ENCODE measurements around the gene MAP1LC3B.

MAP1LC3B gene

GRCh38 chr16:87412371-87412995 is 20.3 kb downstream of the MAP1LC3B start:
- no peak for DNase-seq (ENCODE audit: low read depth in 1 of 2, low spot score in 1 of 2)
- Histone ChIP-seq H3K27me3 (ENCODE audit: insufficient read depth, poor library complexity, severe bottlenecking) (no peaks in the 10 kb centered on the region), H3K4me3 (replicated peaks; ENCODE audit: insufficient read depth, low read length) (no peak overlapping the region), H3K27ac (replicated peaks) (no peak overlapping the region)
- TF ChIP-seq GABPA (IDR thresholded peaks at IDR 0.05; ENCODE audit: low read depth) (no peak), SPI1 (IDR thresholded peaks at IDR 0.05; ENCODE audit: borderline replicate concordance, low read depth) (no peak), POLR2AphosphoS5 (IDR thresholded peaks at IDR 0.05; ENCODE audit: low read depth) (no peak), CTCF (IDR thresholded peaks at IDR 0.05; ENCODE audit: insufficient read depth, low read length) (no peak)
- TF ChIP-seq, protein P1, sequence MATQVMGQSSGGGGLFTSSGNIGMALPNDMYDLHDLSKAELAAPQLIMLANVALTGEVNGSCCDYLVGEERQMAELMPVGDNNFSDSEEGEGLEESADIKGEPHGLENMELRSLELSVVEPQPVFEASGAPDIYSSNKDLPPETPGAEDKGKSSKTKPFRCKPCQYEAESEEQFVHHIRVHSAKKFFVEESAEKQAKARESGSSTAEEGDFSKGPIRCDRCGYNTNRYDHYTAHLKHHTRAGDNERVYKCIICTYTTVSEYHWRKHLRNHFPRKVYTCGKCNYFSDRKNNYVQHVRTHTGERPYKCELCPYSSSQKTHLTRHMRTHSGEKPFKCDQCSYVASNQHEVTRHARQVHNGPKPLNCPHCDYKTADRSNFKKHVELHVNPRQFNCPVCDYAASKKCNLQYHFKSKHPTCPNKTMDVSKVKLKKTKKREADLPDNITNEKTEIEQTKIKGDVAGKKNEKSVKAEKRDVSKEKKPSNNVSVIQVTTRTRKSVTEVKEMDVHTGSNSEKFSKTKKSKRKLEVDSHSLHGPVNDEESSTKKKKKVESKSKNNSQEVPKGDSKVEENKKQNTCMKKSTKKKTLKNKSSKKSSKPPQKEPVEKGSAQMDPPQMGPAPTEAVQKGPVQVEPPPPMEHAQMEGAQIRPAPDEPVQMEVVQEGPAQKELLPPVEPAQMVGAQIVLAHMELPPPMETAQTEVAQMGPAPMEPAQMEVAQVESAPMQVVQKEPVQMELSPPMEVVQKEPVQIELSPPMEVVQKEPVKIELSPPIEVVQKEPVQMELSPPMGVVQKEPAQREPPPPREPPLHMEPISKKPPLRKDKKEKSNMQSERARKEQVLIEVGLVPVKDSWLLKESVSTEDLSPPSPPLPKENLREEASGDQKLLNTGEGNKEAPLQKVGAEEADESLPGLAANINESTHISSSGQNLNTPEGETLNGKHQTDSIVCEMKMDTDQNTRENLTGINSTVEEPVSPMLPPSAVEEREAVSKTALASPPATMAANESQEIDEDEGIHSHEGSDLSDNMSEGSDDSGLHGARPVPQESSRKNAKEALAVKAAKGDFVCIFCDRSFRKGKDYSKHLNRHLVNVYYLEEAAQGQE (IDR thresholded peaks at IDR 0.05; ENCODE audit: insufficient replicate concordance, low read depth): no peak

DNA sequence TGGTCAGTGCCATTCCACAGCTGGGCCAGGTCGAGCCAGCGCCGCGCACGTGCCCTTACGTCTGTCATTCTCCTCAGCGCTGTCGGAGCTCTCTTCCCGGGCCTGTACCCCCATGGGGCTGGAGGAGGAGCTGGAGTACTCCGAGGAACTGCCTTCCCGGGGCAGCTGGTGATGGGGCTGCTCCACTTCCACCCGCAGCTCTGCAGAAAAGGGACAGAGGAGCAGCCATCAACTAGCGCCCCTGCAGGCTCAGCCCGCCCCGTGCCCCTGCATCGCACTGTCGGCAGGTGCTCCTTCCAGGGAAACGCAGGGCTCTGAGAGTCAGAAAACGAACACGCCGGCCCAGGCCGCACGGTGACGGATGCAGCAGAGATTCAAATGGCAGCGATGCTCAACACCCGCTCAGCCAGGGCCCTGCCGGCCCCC is 20.9 kb downstream of the MAP1LC3B start:
- DNase-seq (ENCODE audit: low read depth in 1 of 2, low spot score in 1 of 2): no peak
- Histone ChIP-seq H3K27ac (replicated peaks) (no peak overlapping the region), H3K27me3 (ENCODE audit: insufficient read depth, poor library complexity, severe bottlenecking) (no peaks in the 10 kb centered on the region), H3K4me3 (replicated peaks; ENCODE audit: insufficient read depth, low read length) (no peak overlapping the region)
- TF ChIP-seq GABPA (IDR thresholded peaks at IDR 0.05; ENCODE audit: low read depth): no peak
- no peak for TF ChIP-seq SPI1 (IDR thresholded peaks at IDR 0.05; ENCODE audit: borderline replicate concordance, low read depth)
- TF ChIP-seq, protein P1 (IDR thresholded peaks at IDR 0.05; ENCODE audit: insufficient replicate concordance, low read depth): no peak
- no peak for TF ChIP-seq CTCF (IDR thresholded peaks at IDR 0.05; ENCODE audit: insufficient read depth, low read length)
- TF ChIP-seq POLR2AphosphoS5 (IDR thresholded peaks at IDR 0.05; ENCODE audit: low read depth): no peak

GRCh38 chr16:87414251-87414680 is 22.1 kb downstream of the MAP1LC3B start:
- H3K27me3 ChIP-seq (ENCODE audit: insufficient read depth, poor library complexity, severe bottlenecking): no peaks in the 10 kb centered on the region
- no peak for DNase-seq (ENCODE audit: low read depth in 1 of 2, low spot score in 1 of 2)
- TF ChIP-seq GABPA (IDR thresholded peaks at IDR 0.05; ENCODE audit: low read depth) (no peak), POLR2AphosphoS5 (IDR thresholded peaks at IDR 0.05; ENCODE audit: low read depth) (no peak), SPI1 (IDR thresholded peaks at IDR 0.05; ENCODE audit: borderline replicate concordance, low read depth) (no peak), CTCF (IDR thresholded peaks at IDR 0.05; ENCODE audit: insufficient read depth, low read length) (no peak)
- TF ChIP-seq, protein P1 (IDR thresholded peaks at IDR 0.05; ENCODE audit: insufficient replicate concordance, low read depth): no peak
- H3K4me3 ChIP-seq (replicated peaks; ENCODE audit: insufficient read depth, low read length): no peak overlapping the region
- H3K27ac ChIP-seq (replicated peaks): no peak overlapping the region

Measured in HL-60 (cell line).